OCI-LY1 (cell line): ENCODE measurements around the gene PRLR.

ENCODE experiments used
- CTCF ChIP-seq: fragments of 200-600 bp; sonication (generic), shearing (Covaris generic); IDR thresholded peaks from 2 replicates; pipeline ENCODE4 v1.5.1; 2017; ENCODE audit warnings: mild to moderate bottlenecking, antibody characterized with exemption, low read length, moderate library complexity, mixed read lengths
- EZH2 ChIP-seq: fragments of 200-600 bp; sonication (generic), shearing (Covaris generic); IDR thresholded peaks from 2 replicates; pipeline ENCODE4 v1.8.0; 2017; ENCODE audit warnings: borderline replicate concordance, mixed run types, mild to moderate bottlenecking, antibody characterized with exemption, low read length, moderate library complexity, mixed read lengths

DNA sequence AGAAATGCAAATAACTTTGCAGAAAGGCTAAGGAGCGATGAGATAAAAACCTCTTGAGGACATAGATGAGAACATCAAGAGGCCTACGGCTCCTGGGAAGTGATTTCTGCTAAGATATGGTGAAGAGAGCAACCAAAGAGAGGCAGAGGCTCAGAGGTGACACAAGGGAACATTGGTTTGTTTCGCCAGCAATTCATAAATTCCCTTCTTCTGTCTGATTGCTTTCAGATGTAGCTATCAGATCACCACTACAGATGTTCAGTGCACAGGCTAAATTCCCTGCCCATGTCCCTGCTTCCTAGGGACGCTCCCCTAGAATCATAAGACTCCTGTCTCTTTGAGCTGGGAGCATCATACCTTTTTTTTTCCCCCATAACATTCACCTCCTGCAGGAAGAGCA is 193.8 kb downstream of the PRLR start:
- TF ChIP-seq CTCF: no peak
- TF ChIP-seq EZH2: no peak
